Activated CD4-positive, alpha-beta T cell treated with anti-CD3 and anti-CD28 coated beads, Interleukin-2, Interleukin-4, amounts not matched to agents 100 ng/mL and 50 ng/mL, durations not matched to agents 16 hours and 8 hours (primary cell): Measurements from ENCODE around the gene KNOP1.
"Not testable (repeated sequence)": the region's sequence is repeated elsewhere in the genome, so short reads cannot be mapped to it uniquely, and the experiment has no call there.

Experiments used
- DNase-seq: peaks from one replicate; pipeline ENCODE4 v3.0.0-alpha.2; 2020; ENCODE audit warnings: low spot score

KNOP1 gene

DNA sequence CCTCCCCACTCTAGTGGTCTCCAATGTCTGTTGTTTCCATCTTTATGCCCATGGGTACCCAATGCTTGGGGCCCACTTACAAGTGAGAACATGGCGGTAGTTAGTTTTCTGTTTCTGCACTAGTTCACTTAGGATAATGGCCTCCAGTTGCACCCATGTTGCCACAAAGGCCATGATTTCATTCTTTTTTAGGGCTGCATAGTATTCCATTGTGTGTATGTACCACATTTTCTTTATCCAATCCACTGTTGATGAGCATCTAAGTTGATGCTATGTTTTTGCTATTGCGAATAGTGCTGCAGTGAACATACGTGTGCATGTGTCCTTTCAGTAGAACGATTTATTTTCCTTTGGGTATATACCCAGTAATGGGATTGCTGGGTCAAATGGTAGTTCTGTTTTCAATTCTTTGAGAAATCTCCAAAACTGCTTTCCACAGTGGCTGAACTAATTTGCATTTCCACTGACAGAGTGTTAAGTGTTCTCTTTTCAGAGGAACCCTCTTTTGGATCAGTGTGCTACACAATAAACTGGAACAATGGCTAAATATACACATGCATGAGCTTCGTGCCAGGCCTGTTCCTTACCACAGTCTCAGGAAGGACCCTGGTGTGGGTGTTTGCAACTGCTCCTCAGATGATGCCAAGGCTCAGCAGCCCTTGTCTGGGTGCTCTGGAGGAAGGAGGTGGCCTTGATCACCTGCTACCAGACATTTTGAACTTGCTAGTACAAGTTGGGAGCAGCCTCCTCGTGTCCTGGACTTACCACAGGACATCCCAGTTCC lies 34.4 kb downstream of the KNOP1 start:
- DNase-seq: no peak

DNA sequence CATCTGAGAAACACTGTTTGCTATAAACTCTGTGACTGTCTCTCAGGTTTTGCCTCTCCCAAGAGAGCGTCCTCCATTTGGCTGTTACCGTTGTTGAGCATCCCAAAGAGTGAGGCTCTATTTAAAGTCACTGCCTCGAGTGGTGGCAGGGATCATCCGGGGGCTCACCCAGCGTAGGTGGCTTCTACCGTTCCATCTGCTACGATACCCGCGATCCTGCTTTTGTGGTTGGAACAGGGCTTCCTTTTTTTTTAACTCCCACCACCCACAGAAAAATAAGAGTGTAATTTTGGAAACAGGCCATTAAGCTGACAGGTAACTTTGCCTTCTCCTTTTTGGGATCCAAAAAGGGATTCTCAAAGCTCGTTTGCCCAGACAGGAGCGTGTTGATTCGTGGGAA lies 36.4 kb downstream of the KNOP1 start:
- no peak for DNase-seq

GRCh38 chr16:19680881-19681340 lies 37.1 kb downstream of the KNOP1 start:
- DNase-seq: no peak

DNA sequence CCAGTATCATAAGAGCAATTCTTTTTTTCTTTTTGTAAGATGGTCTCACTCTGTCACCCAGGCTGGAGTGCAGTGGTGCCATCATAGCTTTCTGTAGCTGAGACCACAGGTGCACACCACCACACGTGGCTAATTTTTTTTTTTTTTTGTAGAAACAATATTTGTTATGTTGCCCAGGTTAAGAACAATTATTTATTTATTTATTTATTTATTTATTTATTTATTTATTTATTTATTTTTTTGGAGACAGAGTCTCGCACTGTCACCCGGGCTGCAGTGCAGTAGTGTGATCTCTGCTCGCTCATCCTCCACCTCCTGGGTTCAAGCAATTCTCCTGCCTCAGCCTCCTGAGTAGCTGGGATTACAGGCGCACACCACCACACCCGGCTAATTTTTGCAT lies 38.7 kb downstream of the KNOP1 start:
- not testable (repeated sequence) for DNase-seq

GRCh38 chr16:19678804-19679203 lies 39.2 kb downstream of the KNOP1 start:
- DNase-seq: no peak

GRCh38 chr16:19677402-19677801 lies 40.6 kb downstream of the KNOP1 start:
- DNase-seq: no peak

GRCh38 chr16:19674485-19674884 lies 43.5 kb downstream of the KNOP1 start:
- DNase-seq: no peak

DNA sequence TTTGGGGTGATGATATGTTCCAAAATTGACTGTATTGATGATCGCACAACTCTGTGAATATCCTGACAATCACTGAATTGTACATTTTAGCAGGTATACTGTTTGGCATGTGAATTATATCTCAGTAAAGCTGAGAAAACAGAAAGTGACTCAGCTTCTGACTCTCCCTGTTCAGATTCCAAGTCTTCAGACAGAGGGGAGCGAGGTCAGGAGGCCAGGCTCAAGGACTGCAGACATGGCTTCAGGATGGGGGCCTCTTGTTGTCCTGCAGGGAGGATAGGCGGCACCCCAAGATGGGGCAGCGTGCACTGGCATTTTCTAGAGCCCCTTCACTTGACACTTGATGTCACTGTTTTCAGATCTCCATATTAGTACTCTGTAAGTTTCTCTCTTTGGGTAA lies 45.6 kb downstream of the KNOP1 start:
- DNase-seq: no peak

GRCh38 chr16:19666477-19666876 lies 51.5 kb downstream of the KNOP1 start:
- no peak for DNase-seq

- DNase-seq: not testable (repeated sequence)
Measured at GRCh38 chr16:19665313-19665712, 52.7 kb downstream of the KNOP1 start.

DNA sequence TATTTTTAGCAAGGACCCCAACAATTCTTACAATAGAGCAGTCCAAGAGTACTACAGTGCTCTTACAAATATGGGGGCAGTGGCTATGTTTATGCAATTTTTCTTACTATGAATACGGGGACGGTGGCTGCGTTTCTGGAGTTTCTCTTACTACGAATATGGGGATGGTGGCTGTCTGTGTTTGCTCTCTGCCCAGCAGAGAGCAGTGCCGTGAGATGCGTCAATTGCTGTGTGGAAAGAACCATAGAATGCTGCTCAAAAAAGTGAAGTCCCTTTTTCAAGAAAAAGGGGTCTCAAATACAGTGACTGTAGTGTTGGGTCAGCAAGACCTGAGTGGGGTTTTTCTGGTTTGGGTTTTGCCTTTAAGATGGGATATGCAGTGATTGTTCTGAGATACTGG lies 53.9 kb downstream of the KNOP1 start:
- DNase-seq: no peak

GRCh38 chr16:19662351-19662750 lies 55.7 kb downstream of the KNOP1 start:
- no peak for DNase-seq

DNA sequence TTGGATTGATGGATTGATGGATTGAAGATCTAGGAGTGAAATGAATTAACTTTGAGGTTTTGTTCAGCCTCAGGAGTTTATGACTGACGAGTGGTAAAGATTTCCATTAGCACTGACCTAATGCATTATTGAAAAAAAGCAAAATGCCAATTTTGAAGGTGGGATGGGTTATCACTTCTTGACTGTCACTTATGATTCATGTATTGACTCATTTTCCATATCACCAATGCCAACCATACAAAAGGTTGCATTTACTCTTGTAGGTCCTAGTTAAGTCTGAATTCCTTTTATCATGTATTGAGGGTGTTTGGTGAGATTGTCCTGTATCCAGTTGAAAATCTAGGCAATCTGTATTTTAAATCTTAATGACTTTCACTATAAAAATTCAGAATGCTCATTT lies 57.6 kb downstream of the KNOP1 start:
- no peak for DNase-seq

DNA sequence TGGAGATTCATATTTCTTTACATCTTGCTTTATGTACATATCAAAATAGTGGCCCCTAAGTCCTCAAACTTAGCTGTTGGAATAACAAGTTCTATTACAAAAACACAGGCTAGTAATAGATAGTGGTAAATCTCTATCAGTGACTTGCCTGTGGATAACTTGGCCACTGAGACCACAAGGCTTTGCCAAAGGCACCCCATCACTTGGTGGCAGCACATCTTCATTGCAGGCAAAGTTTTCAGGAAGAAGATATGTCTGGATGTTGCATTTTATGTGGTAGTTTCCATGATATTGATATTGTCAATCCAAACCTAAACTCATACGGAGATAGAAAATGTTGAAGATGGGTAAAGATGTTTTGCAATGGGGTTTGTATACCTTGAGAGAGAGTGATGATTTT lies 58.5 kb downstream of the KNOP1 start:
- DNase-seq: no peak

- no peak for DNase-seq
Measured at GRCh38 chr16:19657831-19658230, 60.2 kb downstream of the KNOP1 start.

- no peak for DNase-seq
Measured at GRCh38 chr16:19655242-19655777, 62.7 kb downstream of the KNOP1 start.

DNA sequence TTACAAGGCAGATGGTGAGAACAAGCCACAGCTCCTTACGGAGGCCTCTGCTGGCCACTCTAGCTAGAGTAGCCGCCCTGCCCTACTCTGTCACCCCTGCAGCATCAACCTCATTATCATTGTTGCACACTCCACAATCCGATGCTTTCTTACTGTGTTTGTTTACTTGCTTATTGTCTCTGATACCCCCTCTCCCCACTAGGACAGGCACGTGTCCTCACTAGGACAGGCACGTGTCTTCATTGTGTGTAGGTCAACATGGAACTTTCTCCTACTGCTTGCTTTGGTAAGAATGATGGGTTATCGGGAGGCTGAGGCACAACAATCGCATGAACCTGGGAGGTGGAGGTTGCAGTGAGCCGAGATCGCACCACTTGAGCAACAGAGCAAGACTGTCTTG lies 63.9 kb downstream of the KNOP1 start:
- no peak for DNase-seq
